Measurements from ENCODE around the gene UNC13D.

GRCh38 chr17:75837899-75838298, 6.3 kb downstream of the UNC13D start:
- no peak for TF ChIP-seq POLR2AphosphoS5 (IDR thresholded peaks at IDR 0.05)
- TF ChIP-seq CTCF (IDR thresholded peaks at IDR 0.05) = no peak
- no peak for TF ChIP-seq POLR2A (IDR thresholded peaks at IDR 0.05; ENCODE audit: low read depth)

All from esophagus muscularis mucosa (tissue), 3 donors.